IMR-90 (cell line): ENCODE results near the gene LAMA2. TPM values are rescaled to one million over a fixed set of nuclear protein-coding genes. Genes with fewer than 3 reads are reported as not detected.

Experiments used
- ATAC-seq: fragments of 200-7000 bp; cut with Tn5 transposase; 2 replicates; pipeline ENCODE4 v1.9.1; 2020; ENCODE audit warnings: low read depth, mild to moderate bottlenecking, moderate library complexity
- BruUV-seq: library from RNA; stranded (reverse); fragments of 400-500 nt; replicated peaks from 2 replicates; lab custom pipeline; 2021; lab: Mats Ljungman, UMichigan
- CTCF ChIA-PET: fragments of 300-600 bp; formaldehyde crosslinking; extraction: SDS; loops from one replicate; lab custom pipeline; 2021; ENCODE audit warnings: antibody characterized with exemption; lab: Yijun Ruan, JAX
- POLR2A ChIA-PET: fragments of 300-600 bp; sonication (Branson Sonifier 250); formaldehyde crosslinking; loops from one replicate; lab custom pipeline; 2022; ENCODE audit warnings: antibody characterized with exemption; ENCODE audit not compliant: unreplicated experiment; lab: Charles Lee
- DNase-seq: peaks from one replicate; pipeline ENCODE4 v3.0.0; 2013
- H2AFZ ChIP-seq: replicated peaks from 2 replicates; pipeline ENCODE3; 2013; ENCODE audit warnings: low read length, mild to moderate bottlenecking; ENCODE audit not compliant: poor library complexity
- H2AK5ac ChIP-seq: 2 replicates; pipeline ENCODE4 v1.6.1; 2013; ENCODE audit warnings: low read depth, low read length, inconsistent platforms
- H2AK9ac ChIP-seq: replicated peaks from 2 replicates; pipeline ENCODE3; 2013; ENCODE audit warnings: mild to moderate bottlenecking, low read depth, low read length, moderate library complexity; ENCODE audit not compliant: poor library complexity
- H2BK120ac ChIP-seq: 2 replicates; pipeline ENCODE4 v1.6.1; 2013; ENCODE audit warnings: low read depth, low read length, inconsistent platforms
- H2BK15ac ChIP-seq: 3 replicates; pipeline ENCODE4 v1.6.1; 2013; ENCODE audit warnings: low read depth, low read length, inconsistent platforms
- H2BK20ac ChIP-seq: 2 replicates; pipeline ENCODE4 v1.6.1; 2013; ENCODE audit warnings: low read depth, mild to moderate bottlenecking, inconsistent platforms, low read length, moderate library complexity
- H2BK5ac ChIP-seq: 2 replicates; pipeline ENCODE4 v1.6.1; 2013; ENCODE audit warnings: mild to moderate bottlenecking, low read depth, low read length, inconsistent platforms; ENCODE audit not compliant: poor library complexity, severe bottlenecking
- H3K14ac ChIP-seq: replicated peaks from 2 replicates; pipeline ENCODE4 v1.6.1; 2013; ENCODE audit warnings: low read depth, low read length, inconsistent platforms
- H3K18ac ChIP-seq: 2 replicates; pipeline ENCODE4 v1.6.1; 2013; ENCODE audit warnings: low read depth, low read length, control low read depth
- H3K23ac ChIP-seq: 2 replicates; pipeline ENCODE4 v1.6.1; 2013; ENCODE audit warnings: low read depth, low read length, inconsistent platforms
- H3K27ac ChIP-seq: 2 replicates; pipeline ENCODE4 v1.5.1; 2013; ENCODE audit warnings: mild to moderate bottlenecking, control low read depth, low read length; ENCODE audit not compliant: insufficient read depth
- H3K27me3 ChIP-seq: 2 replicates; pipeline ENCODE4 v1.6.1; 2013; ENCODE audit warnings: low read length; ENCODE audit not compliant: control insufficient read depth, insufficient read depth
- H3K36me3 ChIP-seq: 2 replicates; pipeline ENCODE4 v1.6.1; 2013; ENCODE audit warnings: low read length, mixed read lengths; ENCODE audit not compliant: control insufficient read depth, insufficient read depth
- H3K4ac ChIP-seq: 2 replicates; pipeline ENCODE4 v1.6.1; 2013; ENCODE audit warnings: low read depth, low read length, inconsistent platforms
- H3K4me1 ChIP-seq: 2 replicates; pipeline ENCODE4 v1.6.1; 2013; ENCODE audit warnings: low read length, mixed read lengths; ENCODE audit not compliant: control insufficient read depth, insufficient read depth
- H3K4me2 ChIP-seq: 2 replicates; pipeline ENCODE4 v1.6.1; 2013; ENCODE audit warnings: low read depth, mild to moderate bottlenecking, control low read depth, low read length, moderate library complexity
- H3K4me3 ChIP-seq: 2 replicates; pipeline ENCODE4 v1.5.1; 2013; ENCODE audit warnings: low read depth, mild to moderate bottlenecking, control low read depth, low read length, moderate library complexity; ENCODE audit not compliant: insufficient read depth
- H3K56ac ChIP-seq: 2 replicates; pipeline ENCODE4 v1.6.1; 2013; ENCODE audit warnings: low read length, inconsistent platforms; ENCODE audit not compliant: insufficient read depth; ENCODE audit errors: extremely low read depth
- H3K79me1 ChIP-seq, 2 experiments: 2 replicates each; pipeline ENCODE4 v1.6.1; 2013; ENCODE audit warnings: low read length in 2 of 2, inconsistent platforms in 1 of 2, low read depth in 1 of 2
- H3K9ac ChIP-seq: 2 replicates; pipeline ENCODE4 v1.6.1; 2013; ENCODE audit warnings: low read depth, low read length, control low read depth
- H3K9me1 ChIP-seq: 2 replicates; pipeline ENCODE4 v1.6.1; 2013; ENCODE audit warnings: low read length, inconsistent platforms; ENCODE audit not compliant: insufficient read depth
- H3K9me3 ChIP-seq: 2 replicates; pipeline ENCODE4 v1.6.1; 2013; ENCODE audit warnings: low read length; ENCODE audit not compliant: control insufficient read depth, insufficient read depth
- H4K20me1 ChIP-seq: 2 replicates; pipeline ENCODE4 v1.6.1; 2013; ENCODE audit warnings: low read length, inconsistent platforms; ENCODE audit not compliant: insufficient read depth
- H4K5ac ChIP-seq: 2 replicates; pipeline ENCODE4 v1.6.1; 2013; ENCODE audit warnings: mild to moderate bottlenecking, low read depth, low read length, control low read depth
- H4K8ac ChIP-seq, 2 experiments: 2 replicates each; pipeline ENCODE4 v1.6.1; 2013; ENCODE audit warnings: low read depth in 2 of 2, low read length in 2 of 2, control low read depth in 1 of 2, inconsistent platforms in 1 of 2
- H4K91ac ChIP-seq: 2 replicates; pipeline ENCODE4 v1.6.1; 2013; ENCODE audit warnings: low read depth, low read length, inconsistent platforms; ENCODE audit not compliant: insufficient read depth
- BHLHE40 ChIP-seq: fragments of 150-350 bp; IDR thresholded peaks from 2 replicates; pipeline ENCODE4 v1.6.1; 2016; ENCODE audit warnings: mild to moderate bottlenecking, low read depth, low read length
- CEBPB ChIP-seq: IDR thresholded peaks from 2 replicates; pipeline ENCODE4 v1.6.1; 2012; ENCODE audit warnings: low read depth, low read length, improper control_type of control experiment
- CHD1 ChIP-seq: IDR thresholded peaks from 2 replicates; pipeline ENCODE4 v1.6.1; 2012; ENCODE audit warnings: low read depth, low read length, improper control_type of control experiment
- CTCF ChIP-seq: conservative IDR thresholded peaks from 2 replicates; pipeline ENCODE4 v1.5.1; 2012; ENCODE audit warnings: mild to moderate bottlenecking, low read depth, low read length, improper control_type of control experiment
- ELK1 ChIP-seq: fragments of 150-350 bp; IDR thresholded peaks from 2 replicates; pipeline ENCODE4 v1.6.1; 2016; ENCODE audit warnings: low read depth, mild to moderate bottlenecking, low read length, moderate library complexity, borderline replicate concordance
- FOS ChIP-seq: fragments of 150-350 bp; IDR thresholded peaks from 2 replicates; pipeline ENCODE4 v1.6.1; 2016; ENCODE audit warnings: low read depth, low read length
- MAZ ChIP-seq: IDR thresholded peaks from 2 replicates; pipeline ENCODE4 v1.6.1; 2012; ENCODE audit warnings: low read depth, mild to moderate bottlenecking, low read length, improper control_type of control experiment, moderate library complexity, borderline replicate concordance
- MXI1 ChIP-seq: IDR thresholded peaks from 2 replicates; pipeline ENCODE4 v1.6.1; 2012; ENCODE audit warnings: low read depth, mild to moderate bottlenecking, low read length, moderate library complexity, borderline replicate concordance
- NFE2L2 ChIP-seq: fragments of 150-350 bp; IDR thresholded peaks from 2 replicates; pipeline ENCODE4 v1.6.1; 2016; ENCODE audit warnings: low read depth, mild to moderate bottlenecking, low read length
- POLR2A ChIP-seq: IDR thresholded peaks from 2 replicates; pipeline ENCODE4 v1.6.1; 2012; ENCODE audit warnings: mild to moderate bottlenecking, low read depth, low read length
- RAD21 ChIP-seq: IDR thresholded peaks from 2 replicates; pipeline ENCODE4 v1.6.1; 2012; ENCODE audit warnings: low read length, improper control_type of control experiment
- RCOR1 ChIP-seq: IDR thresholded peaks from 2 replicates; pipeline ENCODE4 v1.6.1; 2012; ENCODE audit warnings: mild to moderate bottlenecking, low read length, improper control_type of control experiment; ENCODE audit not compliant: insufficient replicate concordance
- RFX5 ChIP-seq: IDR thresholded peaks from 2 replicates; pipeline ENCODE4 v1.8.0; 2012; ENCODE audit warnings: low read depth, mild to moderate bottlenecking, low read length, moderate library complexity
- SMC3 ChIP-seq: fragments of 150-350 bp; IDR thresholded peaks from 2 replicates; pipeline ENCODE4 v1.6.1; 2016; ENCODE audit warnings: low read depth, mild to moderate bottlenecking, antibody characterized with exemption, low read length, moderate library complexity
- WGBS, 2 experiments: methylation state at CpG; one replicate each; pipeline versions ENCODE4 v1.1.5 to v1.1.7; 2013; ENCODE audit warnings: missing lambda C conversion rate in 2 of 2; ENCODE audit not compliant: insufficient read length in 1 of 2; ENCODE audit errors: extremely low coverage in 2 of 2; 5-methylcytosine and 5-hydroxymethylcytosine counted together
- dilution Hi-C: fragments of 300-500 bp; cut with HindIII; formaldehyde crosslinking; loops from one replicate; pipeline ENCODE4 v1.14.3; 2018; ENCODE audit warnings: low sequenced_read_pairs; ENCODE audit not compliant: unreplicated experiment
- in situ Hi-C: fragments of 300-500 bp; cut with MboI; formaldehyde crosslinking; loops from 3 replicates; pipeline ENCODE4 v1.14.3; 2019; ENCODE audit warnings: low sequenced_read_pairs, inconsistent platforms, mixed read lengths
- intact Hi-C: fragments of 100-400 bp; cut with micrococcal nuclease; formaldehyde crosslinking; loops from 2 replicates; pipeline ENCODE4 v1.10.0; 2022
- polyA plus RNA-seq, 3 experiments: library from polyadenylated mRNA; depleted of rRNA; stranded (reverse); fragments of >200 nt; gene quantifications; 2 replicates each; pipeline ENCODE4 v1.2.3, GENCODE V29; 2012; ENCODE audit warnings: low replicate concordance in 1 of 3
- total RNA-seq: library from RNA; depleted of rRNA; stranded (reverse); fragments of >200 nt; gene quantifications from 2 replicates; pipeline ENCODE4 v1.2.3, GENCODE V29; 2012
- TF ChIP-seq, protein P1 (sequence below): fragments of 150-350 bp; IDR thresholded peaks from 2 replicates; pipeline ENCODE4 v1.6.1; 2017; ENCODE audit warnings: mild to moderate bottlenecking, antibody characterized with exemption, low read length, low read depth

The LAMA2 gene
- total and polyA plus RNA-seq, 2 of the 4 experiments (the other 2 are of a cell fraction) = 9.9 to 13.3 TPM

DNA sequence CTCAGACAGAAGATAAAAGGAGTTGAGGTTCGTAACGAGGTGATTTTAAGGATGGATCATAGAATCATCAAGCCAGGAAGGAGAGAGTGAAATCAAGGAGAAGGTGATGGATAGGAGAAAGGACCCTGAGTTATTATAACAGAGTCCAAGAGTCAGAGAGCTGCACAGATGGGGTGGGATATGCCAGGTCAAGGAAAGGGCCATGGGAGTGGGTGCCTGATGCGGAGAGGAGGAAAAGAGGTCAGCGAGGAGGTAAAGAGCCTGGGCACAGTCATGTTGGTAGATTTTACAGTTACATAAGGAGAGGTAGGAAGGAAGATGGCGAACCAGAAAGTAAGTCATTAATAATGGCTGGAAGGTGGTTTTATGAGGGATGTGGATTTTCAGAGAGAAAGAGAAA is 114.9 kb downstream of the LAMA2 start:
- ATAC-seq (no peak), DNase-seq (no peak)
- ChIA-PET POLR2A (no interaction called here), CTCF (no interaction called here)
- H4K5ac ChIP-seq = no peak overlapping the region
- TF ChIP-seq BHLHE40 (no peak), MXI1 (no peak), CHD1 (no peak), POLR2A (no peak), CTCF (no peak), FOS (no peak), ELK1 (no peak), SMC3 (no peak), RCOR1 (no peak), NFE2L2 (no peak), RFX5 (no peak), RAD21 (no peak), MAZ (no peak), CEBPB (no peak)
- TF ChIP-seq, protein P1, sequence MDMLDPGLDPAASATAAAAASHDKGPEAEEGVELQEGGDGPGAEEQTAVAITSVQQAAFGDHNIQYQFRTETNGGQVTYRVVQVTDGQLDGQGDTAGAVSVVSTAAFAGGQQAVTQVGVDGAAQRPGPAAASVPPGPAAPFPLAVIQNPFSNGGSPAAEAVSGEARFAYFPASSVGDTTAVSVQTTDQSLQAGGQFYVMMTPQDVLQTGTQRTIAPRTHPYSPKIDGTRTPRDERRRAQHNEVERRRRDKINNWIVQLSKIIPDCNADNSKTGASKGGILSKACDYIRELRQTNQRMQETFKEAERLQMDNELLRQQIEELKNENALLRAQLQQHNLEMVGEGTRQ = no peak
- H3K18ac ChIP-seq = no peak overlapping the region
- H3K4ac ChIP-seq = no peak overlapping the region
- no peak overlapping the region for H2BK5ac ChIP-seq
- H3K4me3 ChIP-seq = no peak overlapping the region
- H2BK20ac ChIP-seq = no peak overlapping the region
- intact Hi-C loops (no loop called here), in situ Hi-C loops (no loop called here), dilution Hi-C loops (no loop called here)
- H2AK5ac ChIP-seq = no peak overlapping the region
- no peak overlapping the region for H2BK120ac ChIP-seq
- no peak overlapping the region for H3K23ac ChIP-seq
- BruUV-seq = no TSS peak
- no peaks in the 10 kb centered on the region for H3K9me3 ChIP-seq
- H3K9ac ChIP-seq = no peak overlapping the region
- no peaks in the 10 kb centered on the region for H3K4me1 ChIP-seq
- no peak overlapping the region for H2BK15ac ChIP-seq
- H3K56ac ChIP-seq = no peak overlapping the region
- H3K9me1 ChIP-seq = no peaks in the 10 kb centered on the region
- no peak overlapping the region for H3K27ac ChIP-seq
- H4K8ac ChIP-seq = no peak overlapping the region
- no peak overlapping the region for H4K91ac ChIP-seq
- no peak overlapping the region for H3K14ac ChIP-seq
- H2AK9ac ChIP-seq = no peak overlapping the region
- H3K36me3 ChIP-seq = no peaks in the 10 kb centered on the region
- H3K27me3 ChIP-seq = no peaks in the 10 kb centered on the region
- WGBS, 2 experiments = 95% methylated on average over 2 of the region's 5 CpGs; no CpG with 5 or more reads in 1 of the 2 experiments
- no peaks in the 10 kb centered on the region for H4K20me1 ChIP-seq
- H2AFZ ChIP-seq = no peak overlapping the region
- H3K79me1 ChIP-seq = no peaks in the 10 kb centered on the region
- H3K4me2 ChIP-seq = no peak overlapping the region
